ENCODE results near the gene CYBA.

Gene CYBA

DNA sequence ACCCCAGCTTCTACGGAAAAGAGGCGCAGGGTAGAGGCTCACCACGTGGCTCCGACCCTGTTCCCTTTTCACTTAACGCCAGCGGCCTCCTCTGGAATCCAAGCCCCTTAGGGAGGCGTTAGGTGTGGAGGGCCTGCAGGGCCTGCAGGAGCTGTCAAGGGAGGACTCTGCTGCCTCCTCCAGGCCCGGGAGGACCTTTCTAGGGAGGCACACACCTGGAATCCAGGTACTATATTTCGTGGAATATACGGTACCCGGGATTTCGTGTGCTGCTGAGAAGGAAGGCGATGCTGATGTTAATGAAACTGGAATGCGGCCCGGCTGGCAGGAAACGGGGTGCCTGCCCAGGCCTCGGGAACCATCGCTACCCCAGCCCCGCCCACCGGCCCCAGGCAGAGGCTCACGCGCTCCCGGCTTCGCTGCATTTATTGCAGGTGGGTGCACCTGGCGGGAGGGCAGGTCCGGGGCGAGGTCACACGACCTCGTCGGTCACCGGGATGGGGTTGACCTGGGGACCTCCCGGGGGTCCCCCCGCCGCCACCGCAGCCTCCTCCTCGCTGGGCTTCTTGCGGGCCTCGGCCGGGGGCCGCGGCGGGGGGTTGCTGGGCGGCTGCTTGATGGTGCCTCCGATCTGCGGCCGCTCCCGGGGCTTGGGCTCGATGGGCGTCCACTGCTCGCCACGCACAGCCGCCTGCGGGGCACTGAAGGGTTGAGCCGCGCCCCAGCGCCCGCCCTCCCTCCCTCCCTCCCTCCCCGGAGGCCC, 7.8 kb downstream of the CYBA start:
- TF ChIP-seq, protein P1, sequence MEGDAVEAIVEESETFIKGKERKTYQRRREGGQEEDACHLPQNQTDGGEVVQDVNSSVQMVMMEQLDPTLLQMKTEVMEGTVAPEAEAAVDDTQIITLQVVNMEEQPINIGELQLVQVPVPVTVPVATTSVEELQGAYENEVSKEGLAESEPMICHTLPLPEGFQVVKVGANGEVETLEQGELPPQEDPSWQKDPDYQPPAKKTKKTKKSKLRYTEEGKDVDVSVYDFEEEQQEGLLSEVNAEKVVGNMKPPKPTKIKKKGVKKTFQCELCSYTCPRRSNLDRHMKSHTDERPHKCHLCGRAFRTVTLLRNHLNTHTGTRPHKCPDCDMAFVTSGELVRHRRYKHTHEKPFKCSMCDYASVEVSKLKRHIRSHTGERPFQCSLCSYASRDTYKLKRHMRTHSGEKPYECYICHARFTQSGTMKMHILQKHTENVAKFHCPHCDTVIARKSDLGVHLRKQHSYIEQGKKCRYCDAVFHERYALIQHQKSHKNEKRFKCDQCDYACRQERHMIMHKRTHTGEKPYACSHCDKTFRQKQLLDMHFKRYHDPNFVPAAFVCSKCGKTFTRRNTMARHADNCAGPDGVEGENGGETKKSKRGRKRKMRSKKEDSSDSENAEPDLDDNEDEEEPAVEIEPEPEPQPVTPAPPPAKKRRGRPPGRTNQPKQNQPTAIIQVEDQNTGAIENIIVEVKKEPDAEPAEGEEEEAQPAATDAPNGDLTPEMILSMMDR (IDR thresholded peaks at IDR 0.05; ENCODE audit: low read depth, low read length, missing control alignments): no peak
- no peak for DNase-seq (ENCODE audit: low read depth)
- H3K4me3 ChIP-seq (ENCODE audit: low read depth, low read length): no peak overlapping the region
- in situ Hi-C loops (cut with HindIII; ENCODE audit: low sequenced_read_pairs): no loop called here

DNA sequence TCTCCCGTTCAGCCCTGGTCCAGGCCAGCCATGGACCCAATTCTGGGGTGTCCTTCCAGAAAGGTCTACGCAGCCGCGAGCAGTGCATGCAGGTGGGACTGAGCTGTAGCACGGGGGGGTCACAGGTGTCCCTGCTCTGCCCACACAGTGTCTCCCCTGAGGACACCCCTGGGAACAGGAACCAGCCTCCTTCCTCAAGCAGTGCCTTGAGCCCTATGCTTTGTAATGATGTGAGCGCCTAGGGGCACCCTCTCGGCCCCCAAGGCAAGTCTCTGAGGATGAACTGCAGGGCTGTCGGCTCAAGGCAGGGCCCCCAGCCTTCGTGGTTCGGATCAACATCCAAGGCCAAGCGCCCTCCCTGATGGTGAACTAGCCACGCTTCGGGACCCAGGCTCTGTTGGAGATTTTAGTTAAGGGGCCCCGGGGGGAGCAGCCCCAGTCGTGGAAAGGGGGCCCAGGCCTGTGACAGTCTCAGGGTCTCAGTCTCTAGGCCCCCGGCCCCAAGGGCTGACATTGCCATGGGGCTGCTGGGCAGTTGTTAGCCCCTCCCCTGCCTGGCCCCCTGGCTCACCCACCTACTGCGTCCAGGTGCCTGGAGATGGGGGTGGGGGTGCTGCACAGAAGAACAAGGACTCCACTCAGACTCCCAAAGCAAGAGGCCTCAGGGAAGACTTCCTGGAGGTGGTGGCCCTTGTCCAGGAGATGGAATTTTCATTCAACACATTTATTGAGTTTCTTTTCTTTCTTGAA, 10.2 kb downstream of the CYBA start:
- in situ Hi-C loops (cut with HindIII; ENCODE audit: low sequenced_read_pairs): no loop called here
- DNase-seq (ENCODE audit: low read depth): no peak
- TF ChIP-seq, protein P1 (IDR thresholded peaks at IDR 0.05; ENCODE audit: low read depth, low read length, missing control alignments): no peak
- no peak overlapping the region for H3K4me3 ChIP-seq (ENCODE audit: low read depth, low read length)

DNA sequence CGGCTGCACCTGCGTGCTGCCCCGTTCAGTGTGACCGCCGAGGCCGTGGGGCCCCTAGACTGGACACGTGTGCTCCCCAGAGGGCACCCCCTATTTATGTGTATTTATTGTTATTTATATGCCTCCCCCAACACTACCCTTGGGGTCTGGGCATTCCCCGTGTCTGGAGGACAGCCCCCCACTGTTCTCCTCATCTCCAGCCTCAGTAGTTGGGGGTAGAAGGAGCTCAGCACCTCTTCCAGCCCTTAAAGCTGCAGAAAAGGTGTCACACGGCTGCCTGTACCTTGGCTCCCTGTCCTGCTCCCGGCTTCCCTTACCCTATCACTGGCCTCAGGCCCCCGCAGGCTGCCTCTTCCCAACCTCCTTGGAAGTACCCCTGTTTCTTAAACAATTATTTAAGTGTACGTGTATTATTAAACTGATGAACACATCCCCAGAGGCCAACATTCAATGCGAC, 10.8 kb downstream of the CYBA start:
- in situ Hi-C loops (cut with HindIII; ENCODE audit: low sequenced_read_pairs): no loop called here
- DNase-seq (ENCODE audit: low read depth): no peak
- H3K4me3 ChIP-seq (ENCODE audit: low read depth, low read length): no peak overlapping the region
- TF ChIP-seq, protein P1 (IDR thresholded peaks at IDR 0.05; ENCODE audit: low read depth, low read length, missing control alignments): no peak

DNA sequence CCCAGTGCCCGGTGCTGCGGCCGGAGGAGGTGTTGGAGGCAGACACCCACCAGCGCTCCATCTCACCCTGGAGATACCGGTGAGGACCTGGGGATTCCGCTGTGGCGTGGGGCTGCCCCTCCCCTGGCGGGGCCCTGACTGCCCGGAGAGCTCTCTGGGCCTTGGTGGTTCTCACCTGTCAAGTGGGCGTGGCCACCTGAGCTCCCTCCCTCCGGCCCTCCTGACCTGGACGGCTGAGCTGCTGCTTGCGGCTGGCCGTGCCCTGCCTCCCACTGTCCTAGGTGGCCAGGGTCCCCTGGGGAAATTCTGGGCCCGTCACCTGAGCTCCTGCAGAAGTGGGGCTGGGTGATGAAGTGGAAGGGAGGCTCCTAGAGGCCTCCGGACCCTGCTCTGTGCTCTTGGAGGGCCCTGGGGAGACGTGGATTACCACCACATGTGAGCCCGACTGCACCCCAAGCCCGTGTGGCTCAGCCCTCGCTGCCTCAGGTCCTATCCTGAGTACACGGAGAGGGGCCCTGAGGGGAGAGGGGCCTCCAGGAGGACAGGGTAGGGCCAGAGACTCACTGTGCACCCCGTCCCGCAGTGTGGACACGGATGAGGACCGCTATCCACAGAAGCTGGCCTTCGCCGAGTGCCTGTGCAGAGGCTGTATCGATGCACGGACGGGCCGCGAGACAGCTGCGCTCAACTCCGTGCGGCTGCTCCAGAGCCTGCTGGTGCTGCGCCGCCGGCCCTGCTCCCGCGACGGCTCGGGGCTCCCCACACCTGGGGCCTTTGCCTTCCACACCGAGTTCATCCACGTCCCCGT, 11.4 kb downstream of the CYBA start:
- no peak overlapping the region for H3K4me3 ChIP-seq (ENCODE audit: low read depth, low read length)
- in situ Hi-C loops (cut with HindIII; ENCODE audit: low sequenced_read_pairs): no loop called here
- TF ChIP-seq, protein P1 (IDR thresholded peaks at IDR 0.05; ENCODE audit: low read depth, low read length, missing control alignments): no peak
- DNase-seq (ENCODE audit: low read depth): no peak

DNA sequence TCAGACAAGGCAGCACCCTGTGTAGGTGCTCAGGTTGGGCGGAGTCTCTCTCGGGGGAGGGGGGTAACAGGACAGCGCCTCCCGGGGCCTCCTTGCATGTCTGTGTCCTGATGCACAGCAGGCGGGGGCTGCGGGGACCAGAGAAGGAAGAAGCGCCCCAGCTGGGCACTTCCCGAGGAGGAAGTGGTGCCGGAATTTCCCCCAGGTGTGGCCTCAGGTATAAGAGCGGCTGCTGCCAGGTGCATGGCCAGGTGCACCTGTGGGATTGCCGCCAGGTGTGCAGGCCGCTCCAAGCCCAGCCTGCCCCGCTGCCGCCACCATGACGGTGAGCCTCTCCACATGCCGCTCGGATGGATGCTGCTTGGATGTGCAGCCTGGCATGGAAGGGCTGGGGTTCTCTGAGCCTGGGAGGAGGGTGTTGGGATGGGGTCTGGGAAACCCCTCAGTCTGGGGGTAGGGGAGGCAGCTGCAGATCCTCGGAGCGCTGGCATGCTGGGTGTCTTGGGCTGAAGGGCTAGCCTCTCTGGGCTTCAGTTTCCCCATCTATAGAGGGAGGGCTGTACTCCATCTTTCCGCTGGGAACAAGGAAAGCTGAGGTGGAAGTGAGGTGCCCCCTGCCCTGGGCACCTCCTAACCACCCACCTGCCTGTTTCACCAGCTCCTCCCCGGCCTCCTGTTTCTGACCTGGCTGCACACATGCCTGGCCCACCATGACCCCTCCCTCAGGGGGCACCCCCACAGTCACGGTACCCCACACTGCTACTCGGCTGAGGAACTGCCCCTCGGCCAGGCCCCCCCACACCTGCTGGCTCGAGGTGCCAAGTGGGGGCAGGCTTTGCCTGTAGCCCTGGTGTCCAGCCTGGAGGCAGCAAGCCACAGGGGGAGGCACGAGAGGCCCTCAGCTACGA, 12.3 kb downstream of the CYBA start, which contains the start of gene IL17C:
IL17C (plus strand) TSS at position 250 of the 908 bp plus-strand sequence; CDS start at position 320, 70 bp downstream.
- no peak for DNase-seq (ENCODE audit: low read depth)
- in situ Hi-C loops (cut with HindIII; ENCODE audit: low sequenced_read_pairs): no loop called here
- H3K4me3 ChIP-seq (ENCODE audit: low read depth, low read length): no peak within 1 kb of the TSS
- TF ChIP-seq, protein P1 (IDR thresholded peaks at IDR 0.05; ENCODE audit: low read depth, low read length, missing control alignments): no peak
